ENCODE results near the gene PLAC8. TPM values are rescaled to one million over a fixed set of nuclear protein-coding genes. Genes with fewer than 3 reads are reported as not detected.
A peak's percentile ranks its signal among the peaks of the same experiment; 100 is the strongest.

The PLAC8 gene
- total and polyA plus RNA-seq, 2 of the 13 experiments (the other 11 are each of a cell fraction or from before 2014, with no cell fraction given): 3.0 to 174 TPM

DNA sequence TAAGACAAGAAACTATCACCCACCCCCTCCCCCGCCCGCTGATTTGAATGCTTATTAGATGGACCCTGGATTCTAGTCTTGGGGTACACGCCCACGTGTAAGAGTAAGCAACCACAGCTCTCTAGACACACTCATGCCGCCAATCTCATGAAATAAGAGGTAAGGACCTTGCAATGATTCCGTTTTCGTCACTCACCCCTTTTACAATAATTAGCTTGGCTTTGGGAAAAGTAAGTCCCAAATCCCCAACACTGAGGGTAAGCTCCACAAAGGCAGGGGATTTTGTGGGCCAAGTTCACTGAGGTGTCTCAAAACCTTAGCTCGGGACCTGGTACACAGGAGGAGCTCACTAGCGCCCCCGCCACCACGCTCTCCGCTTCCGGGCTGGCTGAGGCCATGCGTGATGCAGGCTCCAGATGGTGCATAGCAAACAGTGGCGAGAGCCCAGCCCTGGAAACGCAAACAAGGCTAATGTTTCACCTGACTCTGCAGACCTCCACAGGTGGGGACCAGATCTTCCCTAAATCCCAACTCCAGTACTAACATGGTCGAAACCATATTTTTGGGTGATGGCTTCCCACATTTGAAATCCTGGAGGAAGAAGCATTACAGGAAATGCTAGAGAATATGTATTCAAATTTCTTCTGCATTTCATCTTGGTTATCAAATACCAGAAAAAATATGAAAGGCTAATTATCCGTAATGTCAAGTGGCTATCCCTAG lies 4.1 kb downstream of the PLAC8 start (continued):
- TF ChIP-seq, protein P1, sequence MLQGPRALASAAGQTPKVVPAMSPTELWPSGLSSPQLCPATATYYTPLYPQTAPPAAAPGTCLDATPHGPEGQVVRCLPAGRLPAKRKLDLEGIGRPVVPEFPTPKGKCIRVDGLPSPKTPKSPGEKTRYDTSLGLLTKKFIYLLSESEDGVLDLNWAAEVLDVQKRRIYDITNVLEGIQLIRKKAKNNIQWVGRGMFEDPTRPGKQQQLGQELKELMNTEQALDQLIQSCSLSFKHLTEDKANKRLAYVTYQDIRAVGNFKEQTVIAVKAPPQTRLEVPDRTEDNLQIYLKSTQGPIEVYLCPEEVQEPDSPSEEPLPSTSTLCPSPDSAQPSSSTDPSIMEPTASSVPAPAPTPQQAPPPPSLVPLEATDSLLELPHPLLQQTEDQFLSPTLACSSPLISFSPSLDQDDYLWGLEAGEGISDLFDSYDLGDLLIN (CRISPR knock-in tag; IDR thresholded peaks at IDR 0.05; ENCODE audit: borderline replicate concordance): no peak
- TF ChIP-seq, protein P2, sequence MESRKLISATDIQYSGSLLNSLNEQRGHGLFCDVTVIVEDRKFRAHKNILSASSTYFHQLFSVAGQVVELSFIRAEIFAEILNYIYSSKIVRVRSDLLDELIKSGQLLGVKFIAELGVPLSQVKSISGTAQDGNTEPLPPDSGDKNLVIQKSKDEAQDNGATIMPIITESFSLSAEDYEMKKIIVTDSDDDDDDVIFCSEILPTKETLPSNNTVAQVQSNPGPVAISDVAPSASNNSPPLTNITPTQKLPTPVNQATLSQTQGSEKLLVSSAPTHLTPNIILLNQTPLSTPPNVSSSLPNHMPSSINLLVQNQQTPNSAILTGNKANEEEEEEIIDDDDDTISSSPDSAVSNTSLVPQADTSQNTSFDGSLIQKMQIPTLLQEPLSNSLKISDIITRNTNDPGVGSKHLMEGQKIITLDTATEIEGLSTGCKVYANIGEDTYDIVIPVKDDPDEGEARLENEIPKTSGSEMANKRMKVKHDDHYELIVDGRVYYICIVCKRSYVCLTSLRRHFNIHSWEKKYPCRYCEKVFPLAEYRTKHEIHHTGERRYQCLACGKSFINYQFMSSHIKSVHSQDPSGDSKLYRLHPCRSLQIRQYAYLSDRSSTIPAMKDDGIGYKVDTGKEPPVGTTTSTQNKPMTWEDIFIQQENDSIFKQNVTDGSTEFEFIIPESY (CRISPR knock-in tag; IDR thresholded peaks at IDR 0.05): peak; percentile 93
- TF ChIP-seq ZBTB38 (CRISPR knock-in tag; IDR thresholded peaks at IDR 0.05) (peak; percentile 87), STAG1 (CRISPR knock-in tag; IDR thresholded peaks at IDR 0.05) (0 out of 2 replicates have a peak, but pooled peaks have one; percentile 17), ZMYM4 (CRISPR knock-in tag; IDR thresholded peaks at IDR 0.05) (0 out of 2 replicates have a peak, but pooled peaks have one; percentile 15), ZNF790 (CRISPR knock-in tag; IDR thresholded peaks at IDR 0.05; ENCODE audit: borderline replicate concordance) (no peak), ZNF775 (CRISPR knock-in tag; IDR thresholded peaks at IDR 0.05; ENCODE audit: borderline replicate concordance) (no peak), ZNF713 (CRISPR knock-in tag; IDR thresholded peaks at IDR 0.05) (no peak), ZNF251 (CRISPR knock-in tag; IDR thresholded peaks at IDR 0.05) (no peak), RFX1 (IDR thresholded peaks at IDR 0.05) (no peak), GABPB1 (CRISPR knock-in tag; IDR thresholded peaks at IDR 0.05) (0 out of 2 replicates have a peak, but pooled peaks have one; percentile 27)
- TF ChIP-seq, protein P3, sequence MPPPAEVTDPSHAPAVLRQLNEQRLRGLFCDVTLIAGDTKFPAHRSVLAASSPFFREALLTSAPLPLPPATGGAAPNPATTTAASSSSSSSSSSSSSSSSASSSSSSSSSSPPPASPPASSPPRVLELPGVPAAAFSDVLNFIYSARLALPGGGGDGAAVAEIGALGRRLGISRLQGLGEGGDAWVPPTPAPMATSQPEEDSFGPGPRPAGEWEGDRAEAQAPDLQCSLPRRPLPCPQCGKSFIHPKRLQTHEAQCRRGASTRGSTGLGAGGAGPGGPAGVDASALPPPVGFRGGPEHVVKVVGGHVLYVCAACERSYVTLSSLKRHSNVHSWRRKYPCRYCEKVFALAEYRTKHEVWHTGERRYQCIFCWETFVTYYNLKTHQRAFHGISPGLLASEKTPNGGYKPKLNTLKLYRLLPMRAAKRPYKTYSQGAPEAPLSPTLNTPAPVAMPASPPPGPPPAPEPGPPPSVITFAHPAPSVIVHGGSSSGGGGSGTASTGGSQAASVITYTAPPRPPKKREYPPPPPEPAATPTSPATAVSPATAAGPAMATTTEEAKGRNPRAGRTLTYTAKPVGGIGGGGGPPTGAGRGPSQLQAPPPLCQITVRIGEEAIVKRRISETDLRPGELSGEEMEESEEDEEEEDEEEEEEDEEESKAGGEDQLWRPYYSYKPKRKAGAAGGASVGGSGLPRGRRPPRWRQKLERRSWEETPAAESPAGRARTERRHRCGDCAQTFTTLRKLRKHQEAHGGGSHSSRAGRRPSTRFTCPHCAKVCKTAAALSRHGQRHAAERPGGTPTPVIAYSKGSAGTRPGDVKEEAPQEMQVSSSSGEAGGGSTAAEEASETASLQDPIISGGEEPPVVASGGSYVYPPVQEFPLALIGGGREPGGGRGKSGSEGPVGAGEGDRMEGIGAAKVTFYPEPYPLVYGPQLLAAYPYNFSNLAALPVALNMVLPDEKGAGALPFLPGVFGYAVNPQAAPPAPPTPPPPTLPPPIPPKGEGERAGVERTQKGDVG (CRISPR knock-in tag; IDR thresholded peaks at IDR 0.05; ENCODE audit: borderline replicate concordance): peak; percentile 53; the same call in 1 of the 2 replicates
- TF ChIP-seq, protein P4, sequence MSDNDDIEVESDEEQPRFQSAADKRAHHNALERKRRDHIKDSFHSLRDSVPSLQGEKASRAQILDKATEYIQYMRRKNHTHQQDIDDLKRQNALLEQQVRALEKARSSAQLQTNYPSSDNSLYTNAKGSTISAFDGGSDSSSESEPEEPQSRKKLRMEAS (IDR thresholded peaks at IDR 0.05): 0 out of 2 replicates have a peak, but pooled peaks have one; percentile 8

Data from HepG2 (cell line).